H1 (cell line): Measurements from ENCODE around the gene RASGRP3. TPM values are rescaled to one million over a fixed set of nuclear protein-coding genes. Genes with fewer than 3 reads are reported as not detected.

Experiments used
- CTCF ChIA-PET: fragments of 300-600 bp; sonication (Branson Sonifier 250); formaldehyde crosslinking; loops from one replicate; lab custom pipeline; 2021; ENCODE audit not compliant: partially characterized antibody; lab: Charles Lee
- POLR2A ChIA-PET: fragments of 300-600 bp; sonication (Branson Sonifier 250); formaldehyde crosslinking; loops from one replicate; lab custom pipeline; 2021; ENCODE audit warnings: inconsistent platforms; ENCODE audit not compliant: partially characterized antibody; lab: Charles Lee
- DNase-seq, 2 experiments: peaks; one replicate each; pipeline versions ENCODE4 v3.0.0 to v3.0.0-alpha.2; 2010 to 2022; ENCODE audit warnings: low spot score in 2 of 2, low read depth in 1 of 2, mixed read lengths in 1 of 2
- FAIRE-seq: peaks from 2 replicates; lab custom pipeline; 2011; peaks lifted over from hg19 to GRCh38; lab: Jason Lieb, UNC
- H2AFZ ChIP-seq: 2 replicates; pipeline ENCODE4 v1.8.1; 2012; ENCODE audit warnings: low read length, inconsistent platforms
- H2AK5ac ChIP-seq: 2 replicates; pipeline ENCODE4 v1.6.1; 2013; ENCODE audit warnings: low read depth, low read length
- H2BK120ac ChIP-seq: replicated peaks from 2 replicates; pipeline ENCODE3; 2013; ENCODE audit warnings: low read depth, low read length, inconsistent platforms
- H2BK12ac ChIP-seq: 2 replicates; pipeline ENCODE4 v1.6.1; 2013; ENCODE audit warnings: low read depth, low read length
- H2BK15ac ChIP-seq: 2 replicates; pipeline ENCODE4 v1.6.1; 2013; ENCODE audit warnings: low read length
- H2BK20ac ChIP-seq: 2 replicates; pipeline ENCODE4 v1.6.1; 2013; ENCODE audit warnings: low read length
- H2BK5ac ChIP-seq: 2 replicates; pipeline ENCODE4 v1.6.1; 2013; ENCODE audit warnings: low read depth, low read length
- H3K14ac ChIP-seq: 2 replicates; pipeline ENCODE4 v1.6.1; 2013; ENCODE audit warnings: inconsistent platforms; ENCODE audit not compliant: insufficient read length
- H3K18ac ChIP-seq: 2 replicates; pipeline ENCODE4 v1.6.1; 2013; ENCODE audit warnings: low read length; ENCODE audit errors: extremely low read depth
- H3K23ac ChIP-seq: 2 replicates; pipeline ENCODE4 v1.6.1; 2013; ENCODE audit warnings: inconsistent platforms; ENCODE audit not compliant: insufficient read length
- H3K23me2 ChIP-seq: 2 replicates; pipeline ENCODE4 v1.6.1; 2013; ENCODE audit warnings: low read depth, low read length
- H3K27ac ChIP-seq: 2 replicates; pipeline ENCODE4 v1.6.1; 2011; ENCODE audit warnings: low read depth, low read length, inconsistent platforms
- H3K27me3 ChIP-seq, 4 experiments: replicated peaks in 1 of 4; 1 replicate in 1 of 4; 2 replicates in 3 of 4; pipeline versions ENCODE4 v1.6.1 to v1.8.1; 2011 to 2013; ENCODE audit warnings: low read length in 3 of 4, mild to moderate bottlenecking in 3 of 4, inconsistent platforms in 2 of 4, mixed read lengths in 2 of 4, moderate library complexity in 1 of 4; ENCODE audit not compliant: control insufficient read depth in 3 of 4, insufficient read depth in 3 of 4; ENCODE audit errors: extremely low read depth in 1 of 4
- H3K36me3 ChIP-seq, 4 experiments: 2 replicates each; pipeline versions ENCODE4 v1.6.1 to v1.8.1; 2011 to 2013; ENCODE audit warnings: mild to moderate bottlenecking in 4 of 4, low read length in 3 of 4, moderate library complexity in 2 of 4, control low read depth in 1 of 4, inconsistent platforms in 1 of 4; ENCODE audit not compliant: insufficient read depth in 4 of 4, control insufficient read depth in 2 of 4
- H3K4ac ChIP-seq: replicated peaks from 2 replicates; pipeline ENCODE3; 2013; ENCODE audit warnings: low read length, low read depth, mixed read lengths, inconsistent platforms; ENCODE audit not compliant: insufficient read length
- H3K4me1 ChIP-seq, 4 experiments: replicated peaks in 1 of 4; 1 replicate in 1 of 4; 2 replicates in 3 of 4; pipeline versions ENCODE4 v1.6.1 to v1.8.1; 2011 to 2013; ENCODE audit warnings: low read length in 3 of 4, inconsistent platforms in 2 of 4, mixed read lengths in 1 of 4; ENCODE audit not compliant: insufficient read depth in 4 of 4, control insufficient read depth in 3 of 4
- H3K4me2 ChIP-seq, 2 experiments: 2 replicates each; pipeline versions ENCODE4 v1.6.1 to v1.8.1; 2011 to 2013; ENCODE audit warnings: low read depth in 2 of 2, low read length in 2 of 2, control low read depth in 1 of 2, inconsistent platforms in 1 of 2, mild to moderate bottlenecking in 1 of 2; ENCODE audit not compliant: insufficient read depth in 1 of 2
- H3K4me3 ChIP-seq, 4 experiments: fragments of 200-600, 300-600 bp in 1 of 4; sonication (generic), shearing (Covaris generic), sonication (Bioruptor Twin) in 1 of 4; 2 replicates each; pipeline versions ENCODE4 v1.5.1 to v1.8.1; 2011 to 2016; ENCODE audit warnings: low read length in 4 of 4, low read depth in 3 of 4, control low read depth in 2 of 4, inconsistent platforms in 2 of 4, mild to moderate bottlenecking in 2 of 4, mixed read lengths in 1 of 4, moderate library complexity in 1 of 4; ENCODE audit not compliant: insufficient read depth in 2 of 4; ENCODE audit errors: extremely low read depth in 1 of 4
- H3K56ac ChIP-seq: replicated peaks from 2 replicates; pipeline ENCODE3; 2013; ENCODE audit warnings: low read depth, mild to moderate bottlenecking, mixed read lengths, low read length, inconsistent platforms; ENCODE audit not compliant: insufficient read length
- H3K79me1 ChIP-seq: 2 replicates; pipeline ENCODE4 v1.6.1; 2013; ENCODE audit warnings: low read depth, low read length, control low read depth
- H3K79me2 ChIP-seq, 2 experiments: 2 replicates each; pipeline versions ENCODE4 v1.6.1 to v1.8.1; 2012 to 2013; ENCODE audit warnings: low read length in 2 of 2, mild to moderate bottlenecking in 2 of 2, inconsistent platforms in 1 of 2; ENCODE audit not compliant: insufficient read depth in 2 of 2, control insufficient read depth in 1 of 2
- H3K9ac ChIP-seq, 4 experiments: replicated peaks in 1 of 4; 1 replicate in 1 of 4; 2 replicates in 3 of 4; pipeline versions ENCODE4 v1.6.1 to v1.8.1; 2011 to 2013; ENCODE audit warnings: low read depth in 3 of 4, low read length in 3 of 4, control low read depth in 2 of 4, mild to moderate bottlenecking in 2 of 4, moderate library complexity in 2 of 4, inconsistent platforms in 1 of 4; ENCODE audit errors: extremely low read depth in 1 of 4
- H3K9me3 ChIP-seq, 2 experiments: 2 replicates each; pipeline versions ENCODE4 v1.6.1 to v1.8.1; 2012 to 2013; ENCODE audit warnings: mild to moderate bottlenecking in 2 of 2, moderate library complexity in 2 of 2, control low read depth in 1 of 2, inconsistent platforms in 1 of 2, low read depth in 1 of 2, low read length in 1 of 2, mixed read lengths in 1 of 2; ENCODE audit not compliant: insufficient read depth in 2 of 2
- H4K20me1 ChIP-seq, 2 experiments: replicated peaks in 1 of 2; 2 replicates each; pipeline versions ENCODE3 to v1.8.1; 2011 to 2013; ENCODE audit warnings: inconsistent platforms in 2 of 2, low read length in 2 of 2, mild to moderate bottlenecking in 1 of 2; ENCODE audit not compliant: insufficient read depth in 2 of 2, control insufficient read depth in 1 of 2
- H4K5ac ChIP-seq: 2 replicates; pipeline ENCODE4 v1.6.1; 2013; ENCODE audit warnings: low read length, low read depth, mixed read lengths, inconsistent platforms; ENCODE audit not compliant: insufficient read length
- H4K8ac ChIP-seq: 2 replicates; pipeline ENCODE4 v1.8.0; 2013; ENCODE audit warnings: mild to moderate bottlenecking, moderate library complexity, low read length, inconsistent platforms; ENCODE audit not compliant: insufficient read depth; ENCODE audit errors: extremely low read depth
- H4K91ac ChIP-seq: replicated peaks from 2 replicates; pipeline ENCODE3; 2013; ENCODE audit warnings: low read length, mixed read lengths, inconsistent platforms; ENCODE audit not compliant: insufficient read length
- KDM4A ChIP-seq: IDR thresholded peaks from one replicate; pipeline ENCODE4 v1.7.1; 2012; ENCODE audit warnings: low read depth, mild to moderate bottlenecking, moderate library complexity, low read length, inconsistent platforms; ENCODE audit not compliant: severe bottlenecking
- RAD21 ChIP-seq, 2 experiments: IDR thresholded peaks in 1 of 2; conservative IDR thresholded peaks in 1 of 2; 2 replicates each; pipeline ENCODE4 v1.6.1; 2011; ENCODE audit warnings: low read depth in 2 of 2, low read length in 2 of 2, improper control_type of control experiment in 1 of 2, inconsistent platforms in 1 of 2, mild to moderate bottlenecking in 1 of 2, moderate library complexity in 1 of 2
- TAF1 ChIP-seq: IDR thresholded peaks from 2 replicates; pipeline ENCODE4 v1.6.1; 2011; ENCODE audit warnings: mild to moderate bottlenecking, low read depth, low read length
- WGBS, 2 experiments: shearing (Covaris generic) in 1 of 2; methylation state at CpG; one replicate each; pipeline versions ENCODE4 v1.1.6 to v1.1.7; 2013 to 2015; ENCODE audit warnings: low lambda C conversion rate in 2 of 2, mixed read lengths in 2 of 2, inconsistent platforms in 1 of 2, low coverage in 1 of 2, missing lambda C conversion rate in 1 of 2; ENCODE audit not compliant: insufficient replicate concordance in 2 of 2, insufficient coverage in 1 of 2, insufficient read length in 1 of 2; ENCODE audit errors: extremely low coverage in 1 of 2, missing lambda C conversion rate in 1 of 2; 5-methylcytosine and 5-hydroxymethylcytosine counted together
- polyA plus RNA-seq, 7 experiments: library from polyadenylated mRNA; depleted of rRNA in 3 of 7; stranded (reverse) in 5 of 7; unstranded in 2 of 7; fragments of >200 nt in 5 of 7; fragments of 200-250 nt in 2 of 7; gene quantifications; 1 replicate in 5 of 7; 2 replicates in 1 of 7; 4 replicates in 1 of 7; pipeline versions ENCODE4 v1.2.1 to v1.2.3, GENCODE V29; 2011 to 2013; ENCODE audit warnings: missing spikeins in 2 of 7, mixed read lengths in 2 of 7
- total RNA-seq: library from RNA; stranded (reverse); fragmentation: NEBNext Ultra II Directional; extraction: Animal tissue kit (Norgen Biotek cat#: 25700); gene quantifications from 2 replicates; pipeline ENCODE4 v1.2.1, GENCODE V29; 2021
- TF ChIP-seq, protein P1 (sequence below), 3 experiments: IDR thresholded peaks; 1 replicate in 2 of 3; 2 replicates in 1 of 3; pipeline versions ENCODE4 v1.5.1 to v1.6.1; 2011; ENCODE audit warnings: low read length in 3 of 3, mild to moderate bottlenecking in 3 of 3, inconsistent platforms in 2 of 3, low read depth in 1 of 3, moderate library complexity in 1 of 3; ENCODE audit not compliant: insufficient read depth in 1 of 3; ENCODE audit errors: control extremely low read depth in 1 of 3
- TF ChIP-seq, protein P2 (sequence below): IDR thresholded peaks from 2 replicates; pipeline ENCODE4 v1.6.1; 2011; ENCODE audit warnings: low read depth, mild to moderate bottlenecking, low read length; ENCODE audit not compliant: insufficient read depth

Gene RASGRP3
- total and polyA plus RNA-seq, 2 of the 8 experiments (the other 6 are each of a cell fraction or from before 2014, with no cell fraction given): 0.06 TPM; not detected in 1

DNA sequence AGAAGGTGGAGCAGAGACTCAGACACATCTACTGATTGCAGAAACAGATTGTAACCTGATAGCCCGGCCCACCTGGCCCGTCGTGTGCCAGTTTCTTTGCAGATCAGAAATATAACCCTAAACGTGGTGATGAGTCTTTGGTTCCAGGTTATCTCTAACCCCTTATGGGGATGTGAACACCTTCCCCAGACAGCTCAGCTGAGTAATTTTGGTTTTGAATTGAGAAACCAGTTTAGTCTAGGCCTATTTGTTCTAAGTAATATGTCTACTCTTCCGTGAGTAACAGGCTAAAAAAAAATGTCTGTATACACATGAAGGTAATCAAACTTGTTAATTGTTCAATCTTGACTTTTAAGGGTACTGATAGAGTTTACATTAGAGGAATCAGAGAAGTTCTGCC, 35.7 kb downstream of the RASGRP3 start:
- no peak overlapping the region for H3K27ac ChIP-seq
- H3K18ac ChIP-seq: no peak overlapping the region
- H4K8ac ChIP-seq: no peak overlapping the region
- no peaks in the 10 kb centered on the region for H3K79me1 ChIP-seq
- TF ChIP-seq KDM4A (no peak), RAD21 (IDR thresholded peaks at IDR 0.05 in 1 of 2, conservative IDR thresholded peaks at IDR 0.05 in 1 of 2; ENCODE audit: low read depth in 2 of 2, low read length in 2 of 2) (no peak), TAF1 (no peak)
- TF ChIP-seq, protein P1, sequence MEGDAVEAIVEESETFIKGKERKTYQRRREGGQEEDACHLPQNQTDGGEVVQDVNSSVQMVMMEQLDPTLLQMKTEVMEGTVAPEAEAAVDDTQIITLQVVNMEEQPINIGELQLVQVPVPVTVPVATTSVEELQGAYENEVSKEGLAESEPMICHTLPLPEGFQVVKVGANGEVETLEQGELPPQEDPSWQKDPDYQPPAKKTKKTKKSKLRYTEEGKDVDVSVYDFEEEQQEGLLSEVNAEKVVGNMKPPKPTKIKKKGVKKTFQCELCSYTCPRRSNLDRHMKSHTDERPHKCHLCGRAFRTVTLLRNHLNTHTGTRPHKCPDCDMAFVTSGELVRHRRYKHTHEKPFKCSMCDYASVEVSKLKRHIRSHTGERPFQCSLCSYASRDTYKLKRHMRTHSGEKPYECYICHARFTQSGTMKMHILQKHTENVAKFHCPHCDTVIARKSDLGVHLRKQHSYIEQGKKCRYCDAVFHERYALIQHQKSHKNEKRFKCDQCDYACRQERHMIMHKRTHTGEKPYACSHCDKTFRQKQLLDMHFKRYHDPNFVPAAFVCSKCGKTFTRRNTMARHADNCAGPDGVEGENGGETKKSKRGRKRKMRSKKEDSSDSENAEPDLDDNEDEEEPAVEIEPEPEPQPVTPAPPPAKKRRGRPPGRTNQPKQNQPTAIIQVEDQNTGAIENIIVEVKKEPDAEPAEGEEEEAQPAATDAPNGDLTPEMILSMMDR (IDR thresholded peaks at IDR 0.05; ENCODE audit: control extremely low read depth in 1 of 3, insufficient read depth in 1 of 3, low read depth in 1 of 3, low read length in 3 of 3): no peak
- TF ChIP-seq, protein P2, sequence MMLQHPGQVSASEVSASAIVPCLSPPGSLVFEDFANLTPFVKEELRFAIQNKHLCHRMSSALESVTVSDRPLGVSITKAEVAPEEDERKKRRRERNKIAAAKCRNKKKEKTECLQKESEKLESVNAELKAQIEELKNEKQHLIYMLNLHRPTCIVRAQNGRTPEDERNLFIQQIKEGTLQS: no peak
- TF ChIP-seq, all 59 proteins: peak for 0
- Histone ChIP-seq H2BK120ac (no peak overlapping the region), H2BK20ac (no peak overlapping the region), H3K79me2 (no peaks in the 10 kb centered on the region), H2BK12ac (no peak overlapping the region), H2AFZ (0 out of 2 replicates have a peak overlapping the region, but pooled peaks have one; percentile 64), H3K14ac (no peak overlapping the region), H4K20me1 (no peaks in the 10 kb centered on the region), H3K36me3 (no peaks in the 10 kb centered on the region), H3K4ac (no peak overlapping the region), H2AK5ac (no peak overlapping the region), H4K91ac (no peak overlapping the region), H3K23ac (no peak overlapping the region), H3K56ac (no peak overlapping the region), H4K5ac (no peak overlapping the region), H3K4me1 (no peaks in the 10 kb centered on the region), H3K27me3 (no peaks in the 10 kb centered on the region), H3K4me2 (no peak overlapping the region), H2BK15ac (no peak overlapping the region), H3K9ac (no peak overlapping the region), H3K4me3 (no peak overlapping the region), H2BK5ac (no peak overlapping the region), H3K23me2 (no peaks in the 10 kb centered on the region), H3K9me3 (no peaks in the 10 kb centered on the region)
- ChIA-PET POLR2A (no interaction called here), CTCF (no interaction called here)
- 63% methylated on average over 5 of the region's 5 CpGs; no CpG with 5 or more reads in 1 of the 2 experiments for WGBS, 2 experiments
- FAIRE-seq: no peak
- no peak for DNase-seq
